ENCODE measurements around the gene TMEM223.

Gene TMEM223

DNA sequence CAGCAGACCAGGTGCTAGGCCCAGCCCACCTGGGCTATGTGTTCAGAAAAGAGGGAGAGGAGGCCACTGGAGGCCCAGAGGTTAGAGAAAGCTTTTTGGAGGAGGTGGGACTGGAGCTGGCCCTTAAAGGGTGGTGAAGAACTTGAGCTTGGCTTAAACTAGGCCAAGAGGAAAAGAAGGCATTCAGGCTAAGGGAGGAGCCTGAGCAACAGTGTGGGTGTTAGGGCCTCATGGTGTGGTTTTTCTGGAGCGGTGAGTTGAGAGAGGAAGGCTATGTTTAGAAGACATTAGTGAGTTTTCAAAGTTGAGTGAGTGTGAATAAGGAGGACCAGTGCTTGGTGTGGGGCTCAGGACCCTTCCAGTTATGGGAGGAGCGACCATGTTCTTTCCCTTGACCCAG lies 14.4 kb downstream of the TMEM223 start:
- Histone ChIP-seq H3K4me1 (ENCODE audit: control insufficient read depth, insufficient read depth, low read length) (no peaks in the 10 kb centered on the region), H3K9me3 (ENCODE audit: control insufficient read depth, insufficient read depth, low read depth, low read length) (no peaks in the 10 kb centered on the region), H3K4me3 (ENCODE audit: low read depth, low read length) (no peak overlapping the region), H3K36me3 (ENCODE audit: control insufficient read depth in 2 of 2, insufficient read depth in 1 of 2, low read length in 2 of 2) (peaks cover 0 to 57% of the 10 kb centered on the region in 2 experiments; a peak in 2 of 3 replicates), H3K27ac (ENCODE audit: extremely low read depth, low read depth, low read length) (no peak overlapping the region)
- POLR2A ChIA-PET = interaction anchor here (0.6 to 1.6 kb wide), 5 partner anchors 23 to 186 kb away, joined by 3 to 7 read pairs (median 5); partner anchors contain the start of genes TUT1 and ZBTB3
- TF ChIP-seq SP7 (tag by site-specific recombination; IDR thresholded peaks at IDR 0.05) (no peak), ZNF521 (tag by site-specific recombination; IDR thresholded peaks at IDR 0.05) (no peak), ZSCAN16 (tag by site-specific recombination; IDR thresholded peaks at IDR 0.05) (no peak), ZIC2 (tag by site-specific recombination; IDR thresholded peaks at IDR 0.05) (no peak), ZNF792 (tag by site-specific recombination; IDR thresholded peaks at IDR 0.05) (no peak), TRIM28 (IDR thresholded peaks at IDR 0.05; ENCODE audit: borderline replicate concordance, low read length) (no peak), ZNF394 (tag by site-specific recombination; IDR thresholded peaks at IDR 0.05; ENCODE audit: borderline replicate concordance) (no peak)
- TF ChIP-seq, protein P1, sequence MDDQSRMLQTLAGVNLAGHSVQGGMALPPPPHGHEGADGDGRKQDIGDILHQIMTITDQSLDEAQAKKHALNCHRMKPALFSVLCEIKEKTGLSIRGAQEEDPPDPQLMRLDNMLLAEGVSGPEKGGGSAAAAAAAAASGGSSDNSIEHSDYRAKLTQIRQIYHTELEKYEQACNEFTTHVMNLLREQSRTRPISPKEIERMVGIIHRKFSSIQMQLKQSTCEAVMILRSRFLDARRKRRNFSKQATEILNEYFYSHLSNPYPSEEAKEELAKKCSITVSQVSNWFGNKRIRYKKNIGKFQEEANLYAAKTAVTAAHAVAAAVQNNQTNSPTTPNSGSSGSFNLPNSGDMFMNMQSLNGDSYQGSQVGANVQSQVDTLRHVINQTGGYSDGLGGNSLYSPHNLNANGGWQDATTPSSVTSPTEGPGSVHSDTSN (CRISPR knock-in tag; IDR thresholded peaks at IDR 0.05) = no peak
- TF ChIP-seq, protein P2, sequence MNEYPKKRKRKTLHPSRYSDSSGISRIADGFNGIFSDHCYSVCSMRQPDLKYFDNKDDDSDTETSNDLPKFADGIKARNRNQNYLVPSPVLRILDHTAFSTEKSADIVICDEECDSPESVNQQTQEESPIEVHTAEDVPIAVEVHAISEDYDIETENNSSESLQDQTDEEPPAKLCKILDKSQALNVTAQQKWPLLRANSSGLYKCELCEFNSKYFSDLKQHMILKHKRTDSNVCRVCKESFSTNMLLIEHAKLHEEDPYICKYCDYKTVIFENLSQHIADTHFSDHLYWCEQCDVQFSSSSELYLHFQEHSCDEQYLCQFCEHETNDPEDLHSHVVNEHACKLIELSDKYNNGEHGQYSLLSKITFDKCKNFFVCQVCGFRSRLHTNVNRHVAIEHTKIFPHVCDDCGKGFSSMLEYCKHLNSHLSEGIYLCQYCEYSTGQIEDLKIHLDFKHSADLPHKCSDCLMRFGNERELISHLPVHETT (tag by site-specific recombination; IDR thresholded peaks at IDR 0.05) = no peak
- CTCF ChIA-PET = interaction anchor here (5.0 kb wide), 1 partner anchor 9 kb away, joined by 45 read pairs; the partner anchor contains the start of gene TMEM179B

DNA sequence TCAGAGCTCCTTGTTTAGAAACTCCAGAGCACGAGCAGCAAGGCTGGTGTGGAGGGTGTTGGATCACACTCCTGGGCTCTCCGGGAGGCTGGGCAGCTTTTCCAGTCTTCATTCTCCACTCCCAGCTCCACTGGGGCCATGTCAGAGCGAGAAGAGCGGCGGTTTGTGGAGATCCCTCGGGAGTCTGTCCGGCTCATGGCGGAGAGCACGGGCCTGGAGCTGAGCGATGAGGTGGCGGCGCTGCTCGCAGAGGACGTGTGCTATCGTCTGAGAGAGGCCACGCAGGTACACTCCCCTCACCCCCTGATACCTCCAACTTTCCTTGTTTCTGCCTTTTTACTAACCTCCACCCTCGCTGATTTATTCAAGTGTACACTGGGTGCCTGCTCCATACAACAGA lies 16.2 kb downstream of the TMEM223 start:
- Histone ChIP-seq H3K9me3 (ENCODE audit: control insufficient read depth, insufficient read depth, low read depth, low read length) (no peaks in the 10 kb centered on the region), H3K4me1 (ENCODE audit: control insufficient read depth, insufficient read depth, low read length) (no peaks in the 10 kb centered on the region), H3K36me3 (ENCODE audit: control insufficient read depth in 2 of 2, insufficient read depth in 1 of 2, low read length in 2 of 2) (peaks cover 0 to 49% of the 10 kb centered on the region in 2 experiments; a peak in 2 of 3 replicates), H3K4me3 (ENCODE audit: low read depth, low read length) (no peak overlapping the region), H3K27ac (ENCODE audit: extremely low read depth, low read depth, low read length) (no peak overlapping the region)
- TF ChIP-seq YY2 (tag by site-specific recombination; IDR thresholded peaks at IDR 0.05) (no peak), ZSCAN30 (tag by site-specific recombination; IDR thresholded peaks at IDR 0.05) (no peak), ZNF155 (tag by site-specific recombination; IDR thresholded peaks at IDR 0.05) (no peak), RBAK (tag by site-specific recombination; IDR thresholded peaks at IDR 0.05) (no peak), GFI1B (tag by site-specific recombination; IDR thresholded peaks at IDR 0.05) (no peak), KLF10 (tag by site-specific recombination; IDR thresholded peaks at IDR 0.05) (no peak), ZNF621 (tag by site-specific recombination; IDR thresholded peaks at IDR 0.05) (no peak), ZNF132 (tag by site-specific recombination; IDR thresholded peaks at IDR 0.05; ENCODE audit: borderline replicate concordance) (no peak), BCL11A (tag by site-specific recombination; IDR thresholded peaks at IDR 0.05; ENCODE audit: low read depth) (no peak), ZNF623 (tag by site-specific recombination; IDR thresholded peaks at IDR 0.05) (no peak)
- TF ChIP-seq, protein P3, sequence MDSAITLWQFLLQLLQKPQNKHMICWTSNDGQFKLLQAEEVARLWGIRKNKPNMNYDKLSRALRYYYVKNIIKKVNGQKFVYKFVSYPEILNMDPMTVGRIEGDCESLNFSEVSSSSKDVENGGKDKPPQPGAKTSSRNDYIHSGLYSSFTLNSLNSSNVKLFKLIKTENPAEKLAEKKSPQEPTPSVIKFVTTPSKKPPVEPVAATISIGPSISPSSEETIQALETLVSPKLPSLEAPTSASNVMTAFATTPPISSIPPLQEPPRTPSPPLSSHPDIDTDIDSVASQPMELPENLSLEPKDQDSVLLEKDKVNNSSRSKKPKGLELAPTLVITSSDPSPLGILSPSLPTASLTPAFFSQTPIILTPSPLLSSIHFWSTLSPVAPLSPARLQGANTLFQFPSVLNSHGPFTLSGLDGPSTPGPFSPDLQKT (IDR thresholded peaks at IDR 0.05; ENCODE audit: borderline replicate concordance, low read depth, low read length) = no peak
- TF ChIP-seq, protein P4, sequence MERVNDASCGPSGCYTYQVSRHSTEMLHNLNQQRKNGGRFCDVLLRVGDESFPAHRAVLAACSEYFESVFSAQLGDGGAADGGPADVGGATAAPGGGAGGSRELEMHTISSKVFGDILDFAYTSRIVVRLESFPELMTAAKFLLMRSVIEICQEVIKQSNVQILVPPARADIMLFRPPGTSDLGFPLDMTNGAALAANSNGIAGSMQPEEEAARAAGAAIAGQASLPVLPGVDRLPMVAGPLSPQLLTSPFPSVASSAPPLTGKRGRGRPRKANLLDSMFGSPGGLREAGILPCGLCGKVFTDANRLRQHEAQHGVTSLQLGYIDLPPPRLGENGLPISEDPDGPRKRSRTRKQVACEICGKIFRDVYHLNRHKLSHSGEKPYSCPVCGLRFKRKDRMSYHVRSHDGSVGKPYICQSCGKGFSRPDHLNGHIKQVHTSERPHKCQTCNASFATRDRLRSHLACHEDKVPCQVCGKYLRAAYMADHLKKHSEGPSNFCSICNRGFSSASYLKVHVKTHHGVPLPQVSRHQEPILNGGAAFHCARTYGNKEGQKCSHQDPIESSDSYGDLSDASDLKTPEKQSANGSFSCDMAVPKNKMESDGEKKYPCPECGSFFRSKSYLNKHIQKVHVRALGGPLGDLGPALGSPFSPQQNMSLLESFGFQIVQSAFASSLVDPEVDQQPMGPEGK (tag by site-specific recombination; IDR thresholded peaks at IDR 0.05) = no peak
- TF ChIP-seq, protein P5, sequence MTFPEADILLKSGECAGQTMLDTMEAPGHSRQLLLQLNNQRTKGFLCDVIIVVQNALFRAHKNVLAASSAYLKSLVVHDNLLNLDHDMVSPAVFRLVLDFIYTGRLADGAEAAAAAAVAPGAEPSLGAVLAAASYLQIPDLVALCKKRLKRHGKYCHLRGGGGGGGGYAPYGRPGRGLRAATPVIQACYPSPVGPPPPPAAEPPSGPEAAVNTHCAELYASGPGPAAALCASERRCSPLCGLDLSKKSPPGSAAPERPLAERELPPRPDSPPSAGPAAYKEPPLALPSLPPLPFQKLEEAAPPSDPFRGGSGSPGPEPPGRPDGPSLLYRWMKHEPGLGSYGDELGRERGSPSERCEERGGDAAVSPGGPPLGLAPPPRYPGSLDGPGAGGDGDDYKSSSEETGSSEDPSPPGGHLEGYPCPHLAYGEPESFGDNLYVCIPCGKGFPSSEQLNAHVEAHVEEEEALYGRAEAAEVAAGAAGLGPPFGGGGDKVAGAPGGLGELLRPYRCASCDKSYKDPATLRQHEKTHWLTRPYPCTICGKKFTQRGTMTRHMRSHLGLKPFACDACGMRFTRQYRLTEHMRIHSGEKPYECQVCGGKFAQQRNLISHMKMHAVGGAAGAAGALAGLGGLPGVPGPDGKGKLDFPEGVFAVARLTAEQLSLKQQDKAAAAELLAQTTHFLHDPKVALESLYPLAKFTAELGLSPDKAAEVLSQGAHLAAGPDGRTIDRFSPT (tag by site-specific recombination; IDR thresholded peaks at IDR 0.05) = no peak
- TF ChIP-seq, protein P6, sequence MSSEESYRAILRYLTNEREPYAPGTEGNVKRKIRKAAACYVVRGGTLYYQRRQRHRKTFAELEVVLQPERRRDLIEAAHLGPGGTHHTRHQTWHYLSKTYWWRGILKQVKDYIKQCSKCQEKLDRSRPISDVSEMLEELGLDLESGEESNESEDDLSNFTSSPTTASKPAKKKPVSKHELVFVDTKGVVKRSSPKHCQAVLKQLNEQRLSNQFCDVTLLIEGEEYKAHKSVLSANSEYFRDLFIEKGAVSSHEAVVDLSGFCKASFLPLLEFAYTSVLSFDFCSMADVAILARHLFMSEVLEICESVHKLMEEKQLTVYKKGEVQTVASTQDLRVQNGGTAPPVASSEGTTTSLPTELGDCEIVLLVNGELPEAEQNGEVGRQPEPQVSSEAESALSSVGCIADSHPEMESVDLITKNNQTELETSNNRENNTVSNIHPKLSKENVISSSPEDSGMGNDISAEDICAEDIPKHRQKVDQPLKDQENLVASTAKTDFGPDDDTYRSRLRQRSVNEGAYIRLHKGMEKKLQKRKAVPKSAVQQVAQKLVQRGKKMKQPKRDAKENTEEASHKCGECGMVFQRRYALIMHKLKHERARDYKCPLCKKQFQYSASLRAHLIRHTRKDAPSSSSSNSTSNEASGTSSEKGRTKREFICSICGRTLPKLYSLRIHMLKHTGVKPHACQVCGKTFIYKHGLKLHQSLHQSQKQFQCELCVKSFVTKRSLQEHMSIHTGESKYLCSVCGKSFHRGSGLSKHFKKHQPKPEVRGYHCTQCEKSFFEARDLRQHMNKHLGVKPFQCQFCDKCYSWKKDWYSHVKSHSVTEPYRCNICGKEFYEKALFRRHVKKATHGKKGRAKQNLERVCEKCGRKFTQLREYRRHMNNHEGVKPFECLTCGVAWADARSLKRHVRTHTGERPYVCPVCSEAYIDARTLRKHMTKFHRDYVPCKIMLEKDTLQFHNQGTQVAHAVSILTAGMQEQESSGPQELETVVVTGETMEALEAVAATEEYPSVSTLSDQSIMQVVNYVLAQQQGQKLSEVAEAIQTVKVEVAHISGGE (tag by site-specific recombination; conservative IDR thresholded peaks at IDR 0.05; ENCODE audit: low read depth) = no peak
- ChIA-PET POLR2A (interaction anchor here (0.7 to 1.8 kb wide), 5 partner anchors 11 to 111 kb away, joined by 3 to 10 read pairs (median 7); partner anchors contain the start of genes C11orf98, CSKMT, POLR2G and TMEM179B), CTCF (interaction anchor here (0.6 to 5.0 kb wide), 2 partner anchors 11 to 216 kb away, joined by 3 to 45 read pairs; partner anchors contain the start of gene TMEM179B)
